Activated T-helper 1 cell treated with Interleukin-2 at 50 U/mL for 16 hours (primary cell): Measurements from ENCODE around the gene SOX15.
"Not testable (repeated sequence)": the region's sequence is repeated elsewhere in the genome, so short reads cannot be mapped to it uniquely, and the experiment has no call there.

Source experiments
- DNase-seq: peaks from one replicate; pipeline ENCODE4 v3.0.0-alpha.2; 2020; ENCODE audit warnings: low read depth

Gene SOX15

DNA sequence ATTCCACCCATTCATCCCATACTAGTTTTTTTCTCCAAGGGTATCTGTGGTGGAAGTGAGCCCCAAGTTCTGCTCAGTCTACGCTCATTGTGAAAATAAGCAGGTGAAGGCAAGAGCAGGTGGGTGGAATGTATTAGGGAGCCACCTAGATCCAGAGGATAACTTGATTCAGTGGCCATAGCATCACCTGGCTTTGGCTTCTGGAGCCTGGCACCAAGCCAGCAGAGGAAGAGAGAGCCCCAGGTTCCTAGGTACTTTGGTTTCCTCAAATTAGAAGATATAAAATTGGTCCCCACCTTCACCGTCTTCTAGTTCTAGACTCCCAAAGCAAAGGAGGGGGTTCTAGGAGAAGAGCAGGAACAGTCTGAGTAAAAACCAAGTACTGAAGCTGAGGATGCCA lies 20.7 kb upstream of the SOX15 start:
- DNase-seq: no peak

DNA sequence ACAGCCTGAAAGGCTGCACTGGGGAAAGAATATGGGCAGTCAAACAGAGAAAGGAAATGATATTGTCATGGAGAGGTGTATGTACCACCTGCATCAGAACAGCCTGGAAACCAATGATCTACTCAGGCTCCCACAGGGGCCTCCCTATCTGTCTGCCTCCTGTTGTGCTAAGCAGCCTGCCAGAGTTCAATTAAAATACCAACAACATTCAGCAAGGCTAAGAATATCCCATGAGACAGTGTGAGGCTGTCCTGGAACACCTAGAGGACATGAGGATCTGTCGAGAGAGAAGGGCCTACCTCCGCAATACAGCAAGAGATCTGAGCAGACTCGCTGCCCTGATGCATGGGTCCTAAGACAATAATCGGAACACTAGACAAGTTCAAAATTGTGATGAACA lies 16.4 kb upstream of the SOX15 start:
- no peak for DNase-seq

DNA sequence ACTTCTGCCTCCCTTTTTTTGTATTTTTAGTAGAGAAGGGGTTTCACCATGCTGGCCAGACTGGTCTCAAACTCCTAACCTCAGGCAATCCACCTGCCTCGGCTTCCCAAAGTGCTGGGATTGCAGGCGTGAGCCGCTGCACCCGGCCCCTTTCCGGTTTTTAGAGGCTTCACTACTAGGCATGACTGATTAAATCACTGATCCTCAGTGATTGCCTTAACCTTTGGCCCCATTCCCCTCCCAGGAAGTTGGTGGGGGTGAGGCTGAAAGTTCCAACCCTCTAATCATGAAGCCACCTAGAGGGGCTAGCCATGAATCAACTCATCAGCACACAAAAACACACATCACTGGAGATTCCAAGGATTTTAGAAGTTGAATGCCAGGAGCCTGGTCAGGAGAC lies 7.7 kb upstream of the SOX15 start:
- not testable (repeated sequence) for DNase-seq

DNA sequence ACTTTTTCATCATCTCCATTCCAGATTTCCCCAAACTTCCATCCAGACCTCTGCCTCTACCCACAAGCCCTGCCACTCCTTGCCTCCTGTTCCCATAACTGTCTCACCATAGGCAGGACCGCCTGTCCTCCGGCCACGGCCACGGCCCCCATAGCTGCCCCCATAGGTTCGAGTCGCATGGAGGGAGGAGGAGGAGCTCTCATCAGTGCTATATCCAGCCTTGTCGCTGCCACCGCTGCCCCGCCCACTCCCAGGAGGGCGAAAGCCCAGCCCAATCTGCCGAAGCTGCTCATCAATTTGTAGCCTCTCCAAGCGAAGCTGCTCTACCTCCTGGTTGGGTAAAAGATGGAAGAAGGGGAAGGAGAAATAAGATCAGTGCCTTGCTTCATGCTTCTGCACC lies 3.4 kb upstream of the SOX15 start:
- no peak for DNase-seq

DNA sequence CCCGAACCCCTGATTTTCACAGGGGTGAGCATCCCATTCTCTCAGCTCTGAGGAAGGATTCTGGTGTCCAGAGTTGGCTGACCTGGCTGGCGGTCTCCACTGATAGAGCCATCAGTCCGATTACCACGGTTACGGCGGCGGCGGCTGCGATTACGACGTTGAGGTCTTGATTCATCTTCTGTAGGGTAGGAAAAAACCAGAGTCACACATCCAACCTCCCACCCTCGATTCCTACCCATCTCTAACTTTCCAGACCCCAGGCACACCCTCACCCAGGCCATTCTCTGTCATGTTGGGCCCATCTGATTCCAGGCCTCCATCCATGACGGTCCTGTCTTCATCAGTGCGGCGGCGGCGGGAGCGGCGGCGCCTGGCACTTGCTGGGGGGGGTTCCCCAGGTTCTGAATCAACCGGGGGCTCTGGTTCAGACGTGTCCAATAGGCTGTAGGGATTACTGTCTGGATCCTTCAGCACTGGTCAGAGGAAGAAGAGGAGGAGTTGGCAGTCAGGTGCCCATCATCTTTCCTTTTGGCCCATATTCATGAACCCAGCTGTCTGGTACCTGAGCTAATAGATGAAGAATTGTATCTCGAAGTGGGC lies 2.6 kb upstream of the SOX15 start:
- DNase-seq: no peak

DNA sequence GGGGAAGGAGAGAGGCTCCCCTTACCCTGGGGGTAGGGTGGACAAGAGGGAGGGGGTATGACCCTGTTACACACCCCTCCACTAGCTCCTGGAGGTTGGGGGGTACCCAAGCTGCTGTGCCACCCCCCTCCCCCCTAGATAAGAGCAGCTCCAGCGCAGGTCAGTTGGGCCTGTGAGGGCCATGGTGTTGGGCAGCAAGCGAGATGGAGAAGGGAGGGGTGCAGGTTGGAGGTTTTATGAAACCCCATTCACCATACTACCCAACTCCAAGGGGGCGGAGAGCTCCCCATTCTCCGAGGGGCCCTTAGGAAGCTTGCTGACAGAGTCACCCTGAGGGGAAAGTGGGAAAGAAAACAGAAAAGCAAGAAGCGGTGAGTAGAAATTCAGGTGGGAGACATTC lies 1.7 kb upstream of the SOX15 start:
- no peak for DNase-seq

DNA sequence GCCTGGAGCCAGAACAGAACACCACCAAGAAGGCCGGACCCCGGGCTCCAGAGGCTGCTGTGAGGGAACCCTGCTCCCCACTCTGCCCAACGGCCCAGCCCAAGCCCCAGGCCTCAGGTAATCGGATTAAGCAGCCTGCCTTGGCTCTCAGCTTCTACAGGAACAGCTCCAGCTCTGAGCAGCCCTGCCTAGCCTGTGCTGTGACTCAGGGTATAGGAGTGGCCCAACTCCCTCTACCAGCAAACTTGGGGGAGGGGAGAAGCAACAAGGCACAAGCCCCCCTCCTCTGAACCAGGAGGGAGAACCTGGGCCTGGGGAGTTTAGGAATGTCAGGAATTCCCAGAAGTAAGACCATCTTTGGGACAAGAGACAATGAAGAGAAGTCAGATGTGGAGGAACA lies 849 bp upstream of the SOX15 start:
- no peak for DNase-seq

DNA sequence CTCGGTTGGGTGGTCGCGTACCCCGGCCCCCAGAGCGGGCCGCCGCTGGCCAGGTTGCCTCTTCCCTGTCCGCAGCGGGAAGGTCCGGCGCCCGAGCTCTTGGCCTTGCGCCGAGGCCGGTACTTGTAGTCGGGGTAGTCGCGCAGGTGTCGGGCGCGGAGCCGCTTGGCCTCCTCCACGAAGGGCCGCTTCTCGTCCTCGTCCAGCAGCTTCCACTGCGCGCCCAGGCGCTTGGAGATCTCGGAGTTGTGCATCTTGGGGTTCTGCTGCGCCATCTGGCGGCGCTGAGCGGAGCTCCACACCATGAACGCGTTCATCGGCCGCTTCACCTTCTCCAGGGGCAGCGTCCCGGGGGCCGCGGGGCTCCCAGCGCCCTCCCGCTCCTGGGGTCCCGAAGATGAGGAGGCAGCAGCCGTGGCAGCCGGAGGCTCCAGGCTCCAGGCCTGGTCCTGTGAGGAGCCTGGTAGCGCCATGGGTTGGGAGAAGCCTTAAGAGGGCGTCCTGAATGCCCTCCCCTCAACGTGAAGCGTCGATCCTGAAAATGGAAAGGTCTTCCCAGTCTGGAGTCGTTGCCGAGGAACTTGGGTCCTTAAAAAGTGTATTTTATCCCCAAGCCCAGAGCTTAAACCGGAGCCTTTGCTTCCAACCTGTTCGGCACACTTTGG lies 558 bp downstream of the SOX15 start:
- peak; percentile 35 for DNase-seq

DNA sequence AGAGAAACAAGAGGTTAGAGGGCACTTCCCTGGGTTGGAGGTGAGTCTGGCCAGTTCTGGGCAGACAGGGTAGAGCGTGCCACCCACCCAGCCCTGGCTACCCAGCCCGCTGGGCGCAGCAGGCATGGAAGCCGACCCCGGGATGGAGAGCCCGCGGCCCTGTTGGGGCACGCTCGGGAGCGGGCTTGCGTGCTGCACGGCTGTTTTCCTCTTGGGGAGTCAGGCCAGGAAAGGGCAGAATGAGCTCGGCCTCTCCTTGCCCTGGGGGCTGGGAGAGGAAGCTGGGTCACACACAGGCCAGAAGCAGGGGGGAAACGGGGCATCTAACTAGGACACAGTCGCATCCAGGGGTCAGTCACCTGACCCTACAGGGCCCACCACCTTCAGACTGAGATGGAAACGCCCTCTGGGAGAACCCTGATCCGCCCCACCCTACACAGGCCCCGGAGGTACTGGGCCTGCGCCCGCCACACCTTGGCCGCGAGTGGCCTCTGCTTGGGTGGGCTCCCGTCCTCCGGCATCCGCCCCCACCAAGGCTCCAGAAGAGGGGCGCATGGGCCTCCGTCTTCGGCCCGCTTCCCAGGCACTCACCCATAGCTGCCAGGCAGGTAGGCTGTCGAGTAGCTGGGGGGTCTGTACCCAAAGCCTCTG lies 1.2 kb downstream of the SOX15 start:
- DNase-seq: no peak

DNA sequence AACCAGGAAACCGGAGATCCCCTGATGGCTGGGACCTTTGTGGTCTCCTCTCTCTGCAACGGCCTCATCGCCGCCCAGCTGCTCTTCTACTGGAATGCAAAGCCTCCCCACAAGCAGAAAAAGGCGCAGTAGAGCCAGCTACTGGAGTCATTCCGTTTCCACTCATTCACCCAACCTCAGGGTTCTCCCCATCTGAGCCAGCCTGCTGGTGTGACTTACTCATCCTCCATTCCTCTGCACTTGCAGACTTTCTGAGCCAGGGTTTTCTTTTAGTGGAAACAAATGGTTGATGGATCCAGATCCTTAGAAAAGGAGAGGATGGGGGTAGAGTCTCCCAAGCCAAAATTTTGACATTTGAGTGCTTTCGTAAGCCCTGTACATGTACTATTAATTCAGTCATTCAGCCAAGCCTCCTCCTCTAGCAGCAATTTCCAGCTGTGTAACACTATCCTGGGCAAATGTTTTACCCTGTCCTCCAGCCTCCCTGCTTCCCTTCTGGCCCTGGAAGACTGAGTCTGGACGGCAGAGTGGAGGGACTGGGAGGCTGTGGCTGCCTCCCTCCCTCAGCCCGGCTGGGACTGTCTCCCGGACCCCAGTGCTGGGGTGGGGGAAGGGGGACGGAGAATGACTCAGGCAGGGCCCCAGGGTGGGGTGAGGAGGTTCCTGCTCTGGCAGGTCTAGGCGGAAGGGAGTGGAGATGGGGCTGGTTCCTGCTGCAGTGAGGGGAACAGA lies 2.3 kb downstream of the SOX15 start:
- DNase-seq: no peak

DNA sequence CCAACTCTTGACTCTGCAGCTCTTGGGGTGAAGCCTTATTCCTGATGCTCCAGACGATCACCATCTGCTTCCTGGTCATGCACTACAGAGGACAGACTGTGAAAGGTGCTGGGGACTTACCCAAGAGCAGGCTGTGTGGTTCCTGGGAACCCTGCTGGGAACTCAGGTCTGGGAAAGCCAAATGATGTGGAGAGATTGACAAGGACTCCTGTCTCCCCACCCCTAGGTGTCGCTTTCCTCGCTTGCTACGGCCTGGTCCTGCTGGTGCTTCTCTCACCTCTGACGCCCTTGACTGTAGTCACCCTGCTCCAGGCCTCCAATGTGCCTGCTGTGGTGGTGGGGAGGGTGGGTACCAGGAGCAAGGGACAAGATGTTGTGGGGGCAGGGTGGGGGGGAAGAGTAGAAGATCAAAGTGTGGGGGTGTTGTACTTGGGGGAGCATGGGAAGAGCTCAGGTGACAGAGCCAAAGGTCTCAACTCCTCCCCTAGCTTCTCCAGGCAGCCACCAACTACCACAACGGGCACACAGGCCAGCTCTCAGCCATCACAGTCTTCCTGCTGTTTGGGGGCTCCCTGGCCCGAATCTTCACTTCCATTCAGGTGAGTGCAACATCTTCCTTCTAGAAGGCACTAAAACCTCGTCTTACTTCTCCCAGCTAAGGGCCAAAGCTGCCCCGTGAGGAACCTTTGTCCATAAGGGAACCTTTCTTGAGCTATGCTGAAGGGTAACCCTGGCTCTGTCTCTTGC lies 3.0 kb downstream of the SOX15 start:
- DNase-seq: no peak

DNA sequence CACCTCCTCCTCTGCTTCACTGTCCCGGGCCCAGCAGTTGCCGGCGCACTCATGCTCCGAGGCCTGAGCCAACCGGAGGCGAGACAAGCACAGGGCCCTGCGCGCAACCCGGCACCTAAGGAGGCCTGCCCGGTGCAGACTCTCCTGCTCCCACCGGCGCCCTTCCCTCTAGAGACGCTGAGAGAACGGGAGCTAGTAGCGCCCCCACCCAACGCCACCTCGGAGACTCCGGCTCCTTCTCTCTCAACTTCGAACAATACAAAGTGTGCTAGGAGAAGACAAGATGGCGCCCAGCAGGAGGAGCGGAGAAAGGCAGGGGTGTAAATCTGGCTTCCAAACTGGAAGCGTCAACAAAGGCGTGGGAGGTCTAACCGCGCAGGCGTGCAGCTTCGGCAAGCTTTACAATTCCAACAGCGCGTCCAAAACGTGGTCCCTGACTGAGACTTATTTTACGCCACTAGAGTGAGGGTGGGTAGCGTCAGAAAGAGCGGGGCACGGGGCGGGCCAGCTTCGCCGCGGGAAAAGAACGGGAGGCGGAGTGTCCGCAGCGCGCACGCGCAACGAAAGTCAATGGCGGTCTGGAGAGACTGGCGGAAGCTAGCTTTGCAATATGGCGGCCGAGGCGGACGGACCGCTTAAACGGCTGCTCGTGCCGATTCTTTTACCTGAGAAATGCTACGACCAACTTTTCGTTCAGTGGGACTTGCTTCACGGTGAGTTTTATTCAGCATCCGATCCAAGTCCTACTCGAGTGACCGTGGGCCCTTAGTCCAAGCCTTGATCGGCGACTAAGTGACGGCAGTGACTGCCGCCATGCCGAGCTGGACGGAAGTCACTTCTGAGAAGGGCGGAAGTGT lies 6.4 kb downstream of the SOX15 start, which contains the start of gene MPDU1:
MPDU1 (plus strand) TSS at position 600 of the 857 bp plus-strand sequence; CDS start at position 611, 11 bp downstream.
- DNase-seq: peak; percentile 91

DNA sequence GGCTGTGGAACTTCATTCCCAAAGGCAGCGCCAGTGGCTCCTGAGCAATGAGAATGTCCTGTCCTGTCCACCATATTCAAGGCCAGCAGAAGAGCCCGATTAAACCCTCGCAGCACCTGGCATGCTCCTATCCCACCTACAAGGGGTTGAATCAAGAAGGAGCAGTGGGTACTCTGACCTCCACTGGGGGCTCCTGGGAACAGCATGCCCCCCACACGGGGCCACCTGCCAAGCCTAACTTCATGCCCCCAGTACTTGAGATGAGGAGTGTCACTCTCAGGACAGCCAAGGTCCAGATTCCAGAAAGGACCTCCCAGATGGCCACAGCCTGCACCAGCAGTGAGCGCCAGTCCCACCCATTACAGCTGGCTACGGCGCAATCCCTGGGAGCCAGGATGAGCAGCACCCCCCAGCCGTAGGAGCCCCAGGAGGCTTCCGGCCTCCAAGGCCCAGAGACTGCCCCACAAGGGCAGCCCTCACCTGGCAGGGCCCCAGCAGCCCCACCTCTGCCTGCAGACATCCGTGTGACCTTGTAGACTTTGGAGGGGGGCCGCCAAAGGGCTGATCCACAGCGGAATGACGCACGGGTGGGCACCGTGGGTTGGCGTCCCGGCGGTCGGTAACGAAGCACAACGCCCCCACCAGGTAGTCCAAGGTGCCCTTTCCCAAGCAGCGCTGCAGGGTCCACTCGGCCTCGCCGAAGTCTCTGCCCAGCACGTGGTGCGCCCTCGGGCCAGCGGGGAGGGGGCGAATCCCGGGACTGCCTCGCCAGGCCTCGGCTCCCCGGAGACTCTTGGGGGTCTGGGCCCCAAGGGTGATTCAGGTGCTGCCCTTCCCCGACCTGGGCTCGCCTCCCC lies 7.3 kb downstream of the SOX15 start:
- DNase-seq: no peak

DNA sequence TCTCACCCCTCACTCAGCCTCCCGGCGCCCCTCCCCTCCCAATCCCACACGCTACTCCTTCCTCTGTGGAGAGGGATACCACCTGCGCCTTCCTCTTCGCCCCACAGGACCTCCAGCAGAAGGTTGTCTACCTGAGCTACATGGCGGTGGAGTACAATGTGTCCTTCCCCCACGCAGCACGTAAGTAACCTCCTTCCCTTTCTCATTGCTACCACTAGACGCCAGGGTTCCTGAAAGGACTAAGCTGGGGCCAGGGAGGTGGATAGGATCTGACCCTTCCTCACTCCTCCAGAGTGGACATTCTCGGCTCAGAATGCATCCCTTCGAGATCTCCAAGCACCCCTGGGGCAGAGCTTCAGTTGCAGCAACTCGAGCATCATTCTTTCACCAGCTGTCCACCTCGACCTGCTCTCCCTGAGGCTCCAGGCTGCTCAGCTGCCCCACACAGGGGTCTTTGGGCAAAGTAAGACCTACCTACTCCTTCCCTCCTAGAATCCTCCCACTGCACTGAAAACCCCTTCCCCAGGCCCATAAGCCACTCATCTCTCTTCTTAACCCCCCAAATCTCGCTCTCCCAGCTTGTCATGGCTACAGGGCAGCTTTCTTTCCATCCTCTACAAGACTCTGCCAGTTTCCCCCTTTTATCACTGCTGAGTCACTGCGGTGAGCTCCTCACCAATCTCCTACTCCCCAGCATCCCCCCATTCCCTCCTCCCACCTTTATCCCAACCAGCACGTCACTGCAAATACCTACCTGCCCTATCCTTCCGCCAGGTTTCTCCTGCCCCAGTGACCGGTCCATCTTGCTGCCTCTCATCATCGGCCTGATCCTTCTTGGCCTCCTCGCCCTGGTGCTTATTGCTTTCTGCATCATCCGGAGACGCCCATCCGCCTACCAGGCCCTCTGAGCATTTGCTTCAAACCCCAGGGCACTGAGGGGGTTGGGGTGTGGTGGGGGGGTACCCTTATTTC lies 9.0 kb downstream of the SOX15 start:
- no peak for DNase-seq

DNA sequence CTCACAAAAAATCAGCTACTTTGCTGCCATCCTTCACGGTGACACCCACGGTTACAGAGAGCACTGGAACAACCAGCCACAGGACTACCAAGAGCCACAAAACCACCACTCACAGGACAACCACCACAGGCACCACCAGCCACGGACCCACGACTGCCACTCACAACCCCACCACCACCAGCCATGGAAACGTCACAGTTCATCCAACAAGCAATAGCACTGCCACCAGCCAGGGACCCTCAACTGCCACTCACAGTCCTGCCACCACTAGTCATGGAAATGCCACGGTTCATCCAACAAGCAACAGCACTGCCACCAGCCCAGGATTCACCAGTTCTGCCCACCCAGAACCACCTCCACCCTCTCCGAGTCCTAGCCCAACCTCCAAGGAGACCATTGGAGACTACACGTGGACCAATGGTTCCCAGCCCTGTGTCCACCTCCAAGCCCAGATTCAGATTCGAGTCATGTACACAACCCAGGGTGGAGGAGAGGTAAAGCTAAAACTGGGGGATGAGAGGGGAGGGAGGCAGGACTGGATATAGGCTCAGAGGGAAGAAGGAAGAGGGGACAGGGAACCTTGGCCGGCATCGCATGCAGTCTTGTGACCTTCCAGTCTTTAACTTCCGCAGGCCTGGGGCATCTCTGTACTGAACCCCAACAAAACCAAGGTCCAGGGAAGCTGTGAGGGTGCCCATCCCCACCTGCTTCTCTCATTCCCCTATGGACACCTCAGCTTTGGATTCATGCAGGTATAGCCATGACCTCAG lies 9.9 kb downstream of the SOX15 start:
- no peak for DNase-seq

DNA sequence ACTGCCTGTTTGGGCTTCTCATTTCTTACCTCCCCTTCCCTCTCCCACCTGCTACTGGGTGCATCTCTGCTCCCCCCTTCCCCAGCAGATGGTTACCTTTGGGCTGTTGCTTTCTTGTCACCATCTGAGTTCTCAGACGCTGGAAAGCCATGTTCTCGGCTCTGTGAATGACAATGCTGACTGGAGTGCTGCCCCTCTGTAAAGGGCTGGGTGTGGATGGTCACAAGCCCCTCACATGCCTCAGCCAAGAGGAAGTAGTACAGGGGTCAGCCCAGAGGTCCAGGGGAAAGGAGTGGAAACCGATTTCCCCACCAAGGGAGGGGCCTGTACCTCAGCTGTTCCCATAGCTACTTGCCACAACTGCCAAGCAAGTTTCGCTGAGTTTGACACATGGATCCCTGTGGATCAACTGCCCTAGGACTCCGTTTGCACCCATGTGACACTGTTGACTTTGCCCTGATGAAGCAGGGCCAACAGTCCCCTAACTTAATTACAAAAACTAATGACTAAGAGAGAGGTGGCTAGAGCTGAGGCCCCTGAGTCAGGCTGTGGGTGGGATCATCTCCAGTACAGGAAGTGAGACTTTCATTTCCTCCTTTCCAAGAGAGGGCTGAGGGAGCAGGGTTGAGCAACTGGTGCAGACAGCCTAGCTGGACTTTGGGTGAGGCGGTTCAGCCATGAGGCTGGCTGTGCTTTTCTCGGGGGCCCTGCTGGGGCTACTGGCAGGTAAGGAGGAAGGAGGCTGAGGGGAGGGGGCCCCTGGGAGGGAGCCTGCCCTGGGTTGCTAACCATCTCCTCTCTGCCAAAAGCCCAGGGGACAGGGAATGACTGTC lies 10.7 kb downstream of the SOX15 start, which contains the start of gene CD68:
CD68 (plus strand) TSS at position 638 of the 833 bp plus-strand sequence; CDS start at position 678, 40 bp downstream.
- DNase-seq: no peak
